HUES6 (cell line): ENCODE results near the gene IL1R1.
A peak's percentile ranks its signal among the peaks of the same experiment; 100 is the strongest.

Experiments used
- H3K27ac ChIP-seq: 2 replicates; pipeline ENCODE4 v1.7.0; 2013; ENCODE audit warnings: low read depth, mild to moderate bottlenecking, low read length, inconsistent platforms
- H3K27me3 ChIP-seq: 2 replicates; pipeline ENCODE4 v1.6.1; 2013; ENCODE audit warnings: low read length; ENCODE audit not compliant: control insufficient read depth, insufficient read depth
- H3K36me3 ChIP-seq: 2 replicates; pipeline ENCODE4 v1.6.1; 2013; ENCODE audit warnings: low read length; ENCODE audit not compliant: control insufficient read depth, insufficient read depth
- H3K4me1 ChIP-seq: 2 replicates; pipeline ENCODE4 v1.6.1; 2013; ENCODE audit warnings: low read length; ENCODE audit not compliant: control insufficient read depth, insufficient read depth
- H3K4me3 ChIP-seq: 2 replicates; pipeline ENCODE4 v1.5.1; 2013; ENCODE audit warnings: low read depth, low read length
- H3K9ac ChIP-seq: one replicate; pipeline ENCODE4 v1.6.1; 2013; ENCODE audit warnings: mild to moderate bottlenecking, low read length
- H3K9me3 ChIP-seq: 2 replicates; pipeline ENCODE4 v1.6.1; 2013; ENCODE audit warnings: low read depth, low read length; ENCODE audit not compliant: control insufficient read depth, insufficient read depth

IL1R1 gene

DNA sequence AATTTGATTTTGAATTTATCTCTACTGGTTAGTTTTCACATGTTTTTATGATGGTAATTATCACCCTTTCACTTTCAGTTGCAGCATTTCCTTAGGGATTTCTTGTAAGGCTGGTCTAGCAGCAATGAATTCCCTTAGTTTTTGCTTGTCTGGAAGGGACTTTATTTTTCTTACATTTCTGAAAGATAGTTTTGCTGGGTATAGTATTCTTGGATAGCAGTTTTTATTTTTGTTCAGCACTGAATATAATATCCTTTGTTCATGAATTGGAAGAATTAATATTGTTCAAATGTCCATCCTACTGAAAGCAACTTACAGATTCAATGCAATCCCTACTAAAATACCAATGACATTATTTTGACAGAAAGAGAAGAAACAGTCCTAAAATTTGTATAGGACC is 74.5 kb downstream of the IL1R1 start:
- Histone ChIP-seq H3K4me3 (no peak overlapping the region), H3K9ac (no peak overlapping the region), H3K27ac (no peak overlapping the region)

GRCh38 chr2:102224824-102225739 is 82.5 kb downstream of the IL1R1 start:
- peaks cover 18% of the 10 kb centered on the region for H3K4me1 ChIP-seq
- H3K27ac ChIP-seq, result no peak overlapping the region
- no peak overlapping the region for H3K9ac ChIP-seq
- no peaks in the 10 kb centered on the region for H3K36me3 ChIP-seq
- no peak overlapping the region for H3K4me3 ChIP-seq
- no peaks in the 10 kb centered on the region for H3K9me3 ChIP-seq
- no peaks in the 10 kb centered on the region; the same call in 1 of the 2 replicates for H3K27me3 ChIP-seq

More for the DNA sequence above, 74.5 kb downstream of the IL1R1 start:
- H3K4me1 ChIP-seq, result no peaks in the 10 kb centered on the region
- no peaks in the 10 kb centered on the region; the same call in 1 of the 2 replicates for H3K27me3 ChIP-seq
- H3K36me3 ChIP-seq, result no peaks in the 10 kb centered on the region
- H3K9me3 ChIP-seq, result peaks cover 19% of the 10 kb centered on the region

- peaks cover 18% of the 10 kb centered on the region for H3K4me1 ChIP-seq
- no peak overlapping the region for H3K9ac ChIP-seq
- H3K4me3 ChIP-seq, result no peak overlapping the region
- H3K27me3 ChIP-seq, result no peaks in the 10 kb centered on the region; the same call in 1 of the 2 replicates
- H3K27ac ChIP-seq, result no peak overlapping the region
- H3K36me3 ChIP-seq, result no peaks in the 10 kb centered on the region
- H3K9me3 ChIP-seq, result no peaks in the 10 kb centered on the region
These were observed 83.6 kb downstream of the IL1R1 start for GRCh38 chr2:102226171-102226570.

- H3K9me3 ChIP-seq, result no peaks in the 10 kb centered on the region
- H3K36me3 ChIP-seq, result no peaks in the 10 kb centered on the region
- peaks cover 18% of the 10 kb centered on the region for H3K4me1 ChIP-seq
- no peak overlapping the region for H3K9ac ChIP-seq
- H3K27ac ChIP-seq, result no peak overlapping the region; the same call in 1 of the 2 replicates
- H3K4me3 ChIP-seq, result peak overlapping the region; percentile 15; the same call in 1 of the 2 replicates
- H3K27me3 ChIP-seq, result no peaks in the 10 kb centered on the region
These were observed 84.3 kb downstream of the IL1R1 start for GRCh38 chr2:102226612-102227391.

- H3K36me3 ChIP-seq, result no peaks in the 10 kb centered on the region
- no peaks in the 10 kb centered on the region for H3K9me3 ChIP-seq
- no peak overlapping the region for H3K9ac ChIP-seq
- H3K4me3 ChIP-seq, result no peak overlapping the region
- no peaks in the 10 kb centered on the region for H3K27me3 ChIP-seq
- H3K4me1 ChIP-seq, result peaks cover 18% of the 10 kb centered on the region
- no peak overlapping the region for H3K27ac ChIP-seq
These were observed 86.7 kb downstream of the IL1R1 start for GRCh38 chr2:102229141-102229769.
